ENCODE measurements around the gene MDFIC.

DNA sequence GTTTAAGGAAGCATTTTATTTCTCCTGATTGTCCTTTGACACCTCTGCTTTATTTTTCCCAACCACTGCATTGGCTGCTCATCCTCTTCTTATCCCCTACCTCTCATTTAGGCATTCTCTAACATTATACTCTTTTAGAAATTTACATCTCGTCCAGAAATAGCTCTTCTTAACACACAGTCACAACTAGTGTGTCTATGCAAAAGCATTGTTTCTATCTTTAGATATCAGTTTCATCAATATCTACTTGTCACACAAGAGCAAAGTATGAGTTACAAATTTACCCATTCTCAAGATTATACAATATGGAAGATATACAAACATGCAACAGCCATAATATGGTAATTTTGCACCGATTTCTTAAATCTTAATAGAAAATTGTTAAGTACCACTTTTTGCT, 35.7 kb upstream of the MDFIC start:
- TF ChIP-seq, protein P1, sequence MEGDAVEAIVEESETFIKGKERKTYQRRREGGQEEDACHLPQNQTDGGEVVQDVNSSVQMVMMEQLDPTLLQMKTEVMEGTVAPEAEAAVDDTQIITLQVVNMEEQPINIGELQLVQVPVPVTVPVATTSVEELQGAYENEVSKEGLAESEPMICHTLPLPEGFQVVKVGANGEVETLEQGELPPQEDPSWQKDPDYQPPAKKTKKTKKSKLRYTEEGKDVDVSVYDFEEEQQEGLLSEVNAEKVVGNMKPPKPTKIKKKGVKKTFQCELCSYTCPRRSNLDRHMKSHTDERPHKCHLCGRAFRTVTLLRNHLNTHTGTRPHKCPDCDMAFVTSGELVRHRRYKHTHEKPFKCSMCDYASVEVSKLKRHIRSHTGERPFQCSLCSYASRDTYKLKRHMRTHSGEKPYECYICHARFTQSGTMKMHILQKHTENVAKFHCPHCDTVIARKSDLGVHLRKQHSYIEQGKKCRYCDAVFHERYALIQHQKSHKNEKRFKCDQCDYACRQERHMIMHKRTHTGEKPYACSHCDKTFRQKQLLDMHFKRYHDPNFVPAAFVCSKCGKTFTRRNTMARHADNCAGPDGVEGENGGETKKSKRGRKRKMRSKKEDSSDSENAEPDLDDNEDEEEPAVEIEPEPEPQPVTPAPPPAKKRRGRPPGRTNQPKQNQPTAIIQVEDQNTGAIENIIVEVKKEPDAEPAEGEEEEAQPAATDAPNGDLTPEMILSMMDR (conservative IDR thresholded peaks at IDR 0.05; ENCODE audit: low read depth, low read length) = no peak
- no peak for TF ChIP-seq MAZ (IDR thresholded peaks at IDR 0.05; ENCODE audit: borderline replicate concordance, low read depth, low read length)
- TF ChIP-seq POLR2A (IDR thresholded peaks at IDR 0.05; ENCODE audit: low read depth, low read length) = no peak

All from IMR-90 (cell line).